ENCODE data around the gene PML.

The PML gene

DNA sequence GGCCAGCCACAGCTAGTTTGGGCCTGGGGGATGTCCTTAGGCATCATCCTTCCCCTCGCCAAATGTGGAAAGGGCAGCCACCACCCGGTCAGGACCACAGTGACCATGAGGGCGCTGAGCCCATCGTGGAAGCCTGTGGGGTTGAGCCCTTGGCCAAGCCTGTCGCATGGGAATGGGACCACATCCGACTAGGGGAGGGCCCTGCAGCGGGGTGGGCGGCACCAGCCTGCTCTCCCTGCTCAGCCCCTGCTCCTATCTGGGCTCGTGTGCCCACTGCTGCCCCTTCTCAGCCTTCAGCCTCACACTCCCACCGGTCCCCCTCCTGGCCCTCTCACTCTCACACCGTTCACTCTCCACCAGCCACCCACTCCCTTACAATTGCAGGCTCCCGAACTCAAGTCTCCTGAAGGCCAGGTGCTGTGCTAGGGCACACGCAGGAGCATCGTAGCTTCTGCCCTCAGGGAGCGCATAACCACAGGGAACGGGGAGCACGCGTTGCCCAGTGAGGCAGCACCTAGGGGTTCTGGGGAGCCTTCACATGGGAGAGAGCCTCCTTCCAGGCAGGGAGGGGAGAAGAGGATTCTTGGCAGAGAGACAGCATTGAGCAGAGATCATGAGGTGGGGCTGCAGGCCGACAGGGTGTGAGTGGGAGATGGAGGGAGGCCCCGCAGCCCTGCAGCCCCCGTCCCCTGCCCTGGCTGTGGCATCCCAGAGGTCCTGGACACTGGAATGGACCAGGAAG is 42.2 kb upstream of the PML start:
- Histone ChIP-seq H3K9ac (ENCODE audit: low read length) (no peak overlapping the region), H2AK5ac (ENCODE audit: low read length) (no peak overlapping the region), H3K56ac (ENCODE audit: low read length) (peak overlapping the region; percentile 71), H2BK15ac (replicated peaks; ENCODE audit: low read depth) (no peak overlapping the region), H3K79me1 (ENCODE audit: low read length) (no peaks in the 10 kb centered on the region), H3K4me3 (ENCODE audit: low read length) (no peak overlapping the region), H4K5ac (ENCODE audit: low read length) (no peak overlapping the region), H3K27me3 (ENCODE audit: insufficient read depth, low read length, poor library complexity) (no peaks in the 10 kb centered on the region), H3K18ac (ENCODE audit: low read length) (no peak overlapping the region), H3K79me2 (ENCODE audit: control insufficient read depth, insufficient read depth, low read length) (no peaks in the 10 kb centered on the region), H3K23ac (ENCODE audit: low read length) (no peak overlapping the region), H2BK120ac (ENCODE audit: low read depth, low read length) (no peak overlapping the region), H3K4me1 (ENCODE audit: control insufficient read depth, low read depth, low read length) (peaks cover 4% of the 10 kb centered on the region), H3K27ac (ENCODE audit: low read depth, low read length) (no peak overlapping the region), H4K8ac (ENCODE audit: low read depth, low read length) (no peak overlapping the region), H3K4ac (ENCODE audit: low read depth, low read length) (no peak overlapping the region), H2BK5ac (ENCODE audit: low read length) (no peak overlapping the region), H3K4me2 (ENCODE audit: low read length) (no peak overlapping the region), H3K36me3 (ENCODE audit: control insufficient read depth, insufficient read depth, low read length) (no peaks in the 10 kb centered on the region)
- WGBS (ENCODE audit: extremely low coverage, insufficient coverage, low lambda C conversion rate) = no CpG with 5 or more reads among the region's 21 CpGs
- no peak for DNase-seq

DNA sequence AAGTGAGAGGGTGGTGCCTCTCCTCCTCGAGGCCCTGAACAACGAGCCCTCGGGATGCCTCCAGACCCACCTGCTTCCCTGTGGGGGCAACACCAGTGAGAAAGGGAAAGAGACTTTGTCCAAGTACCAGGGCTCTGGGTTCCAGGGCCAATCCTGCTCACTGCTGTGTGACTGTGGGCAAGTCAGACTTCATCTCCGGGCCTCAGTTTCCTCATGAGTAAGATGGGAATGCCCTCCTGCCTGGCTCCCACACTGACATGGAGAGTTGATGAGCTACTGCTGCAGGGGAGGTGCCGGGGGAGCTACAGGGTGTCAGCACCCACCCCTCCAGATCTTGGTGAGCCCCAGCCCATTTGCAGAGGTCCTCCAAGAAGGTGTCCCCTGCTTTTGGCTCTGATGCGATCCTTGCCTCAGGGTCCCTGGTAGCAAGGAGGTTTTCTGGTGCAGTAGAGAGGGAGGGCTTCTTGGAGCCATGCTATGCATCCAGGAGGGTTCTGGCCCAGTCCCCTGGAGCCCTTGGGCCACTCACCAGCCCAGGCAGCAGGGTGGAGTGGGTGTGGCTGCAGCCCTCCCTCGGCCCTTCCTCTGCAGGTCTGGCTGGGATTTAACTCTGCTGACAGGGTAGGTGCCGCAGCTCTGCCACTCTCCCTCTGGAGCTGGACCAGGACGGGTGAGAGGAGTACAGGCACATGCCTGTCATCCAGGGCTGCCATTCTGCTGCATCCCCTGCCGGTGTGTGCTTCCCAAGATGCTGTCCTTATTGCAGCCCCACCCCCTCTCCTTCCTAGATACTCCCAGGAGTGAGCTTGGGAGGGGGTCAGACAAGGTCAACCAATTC is 41.4 kb upstream of the PML start:
- no peak overlapping the region for H3K18ac ChIP-seq (ENCODE audit: low read length)
- no peaks in the 10 kb centered on the region for H3K27me3 ChIP-seq (ENCODE audit: insufficient read depth, low read length, poor library complexity)
- H3K79me2 ChIP-seq (ENCODE audit: control insufficient read depth, insufficient read depth, low read length) = no peaks in the 10 kb centered on the region
- H2BK120ac ChIP-seq (ENCODE audit: low read depth, low read length) = no peak overlapping the region
- H2BK5ac ChIP-seq (ENCODE audit: low read length) = no peak overlapping the region
- no peak overlapping the region for H4K5ac ChIP-seq (ENCODE audit: low read length)
- no peaks in the 10 kb centered on the region for H3K79me1 ChIP-seq (ENCODE audit: low read length)
- H3K9ac ChIP-seq (ENCODE audit: low read length) = no peak overlapping the region
- H4K8ac ChIP-seq (ENCODE audit: low read depth, low read length) = no peak overlapping the region
- no peak for DNase-seq
- H3K4me3 ChIP-seq (ENCODE audit: low read length) = no peak overlapping the region
- H3K56ac ChIP-seq (ENCODE audit: low read length) = no peak overlapping the region
- no peak overlapping the region for H2BK15ac ChIP-seq (replicated peaks; ENCODE audit: low read depth)
- no peaks in the 10 kb centered on the region for H3K36me3 ChIP-seq (ENCODE audit: control insufficient read depth, insufficient read depth, low read length)
- H3K4me2 ChIP-seq (ENCODE audit: low read length) = no peak overlapping the region
- no peak overlapping the region for H2AK5ac ChIP-seq (ENCODE audit: low read length)
- WGBS (ENCODE audit: extremely low coverage, insufficient coverage, low lambda C conversion rate) = no CpG with 5 or more reads among the region's 10 CpGs
- H3K23ac ChIP-seq (ENCODE audit: low read length) = no peak overlapping the region
- peaks cover 4% of the 10 kb centered on the region for H3K4me1 ChIP-seq (ENCODE audit: control insufficient read depth, low read depth, low read length)
- H3K27ac ChIP-seq (ENCODE audit: low read depth, low read length) = no peak overlapping the region
- no peak overlapping the region for H3K4ac ChIP-seq (ENCODE audit: low read depth, low read length)

DNA sequence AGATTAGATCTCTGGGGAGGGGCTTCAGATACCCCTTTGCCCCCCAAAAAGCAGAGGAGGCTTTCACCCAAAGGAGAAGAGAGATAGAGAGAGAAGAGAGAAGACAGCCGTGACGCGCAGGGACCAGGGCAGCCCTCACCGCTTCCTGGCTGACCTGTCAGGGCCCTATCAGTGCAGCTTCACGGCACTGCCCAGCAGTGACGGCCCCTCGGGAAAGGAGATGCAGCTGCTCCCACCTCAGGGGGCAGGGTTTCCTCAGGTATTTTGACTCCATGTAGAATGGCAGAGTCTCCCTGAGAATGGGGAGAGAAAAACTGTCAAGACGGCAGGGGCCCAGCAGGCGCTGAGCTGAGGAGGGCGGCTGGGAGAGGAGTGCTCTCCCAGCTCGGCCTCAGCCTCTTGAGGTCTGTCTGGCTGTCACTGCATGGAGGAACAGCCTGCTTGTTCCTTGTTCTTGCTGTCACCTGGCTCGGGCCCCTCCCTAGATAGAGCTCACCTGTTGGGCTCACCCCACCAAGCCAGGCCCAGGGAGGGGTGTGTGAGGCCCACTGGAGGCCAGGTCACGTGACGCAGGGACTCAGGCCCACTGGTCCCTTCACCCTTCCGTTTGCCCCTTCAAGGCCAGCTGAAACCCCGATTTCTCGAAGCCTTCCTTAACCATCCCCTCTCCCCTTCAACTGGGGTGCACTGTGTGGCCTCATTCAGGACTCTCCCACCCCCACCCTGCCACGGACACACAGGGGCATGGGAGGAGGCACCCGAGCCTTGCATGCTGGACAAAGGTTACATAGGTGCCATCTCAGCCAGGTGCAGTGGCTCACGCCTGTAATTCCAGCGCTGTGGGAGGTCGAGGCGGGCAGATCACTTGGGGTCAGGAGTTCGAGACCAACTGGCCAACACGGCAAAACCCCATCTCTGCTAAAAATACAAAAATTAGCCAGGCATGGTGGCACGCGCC is 40.0 kb upstream of the PML start:
- no peak overlapping the region for H3K9ac ChIP-seq (ENCODE audit: low read length)
- no peak for DNase-seq
- H3K79me2 ChIP-seq (ENCODE audit: control insufficient read depth, insufficient read depth, low read length) = no peaks in the 10 kb centered on the region
- no peak overlapping the region for H2BK5ac ChIP-seq (ENCODE audit: low read length)
- no peaks in the 10 kb centered on the region for H3K36me3 ChIP-seq (ENCODE audit: control insufficient read depth, insufficient read depth, low read length)
- no peak overlapping the region for H3K27ac ChIP-seq (ENCODE audit: low read depth, low read length)
- H3K4ac ChIP-seq (ENCODE audit: low read depth, low read length) = no peak overlapping the region
- no peak overlapping the region for H3K23ac ChIP-seq (ENCODE audit: low read length)
- peaks cover 4% of the 10 kb centered on the region for H3K4me1 ChIP-seq (ENCODE audit: control insufficient read depth, low read depth, low read length)
- H3K4me3 ChIP-seq (ENCODE audit: low read length) = no peak overlapping the region
- H3K18ac ChIP-seq (ENCODE audit: low read length) = no peak overlapping the region
- no peaks in the 10 kb centered on the region for H3K79me1 ChIP-seq (ENCODE audit: low read length)
- H2BK120ac ChIP-seq (ENCODE audit: low read depth, low read length) = no peak overlapping the region
- H4K5ac ChIP-seq (ENCODE audit: low read length) = no peak overlapping the region
- no peak overlapping the region for H3K4me2 ChIP-seq (ENCODE audit: low read length)
- no peak overlapping the region for H2AK5ac ChIP-seq (ENCODE audit: low read length)
- no peaks in the 10 kb centered on the region for H3K27me3 ChIP-seq (ENCODE audit: insufficient read depth, low read length, poor library complexity)
- H3K56ac ChIP-seq (ENCODE audit: low read length) = no peak overlapping the region
- no peak overlapping the region for H4K8ac ChIP-seq (ENCODE audit: low read depth, low read length)
- no CpG with 5 or more reads among the region's 27 CpGs for WGBS (ENCODE audit: extremely low coverage, insufficient coverage, low lambda C conversion rate)
- no peak overlapping the region for H2BK15ac ChIP-seq (replicated peaks; ENCODE audit: low read depth)

DNA sequence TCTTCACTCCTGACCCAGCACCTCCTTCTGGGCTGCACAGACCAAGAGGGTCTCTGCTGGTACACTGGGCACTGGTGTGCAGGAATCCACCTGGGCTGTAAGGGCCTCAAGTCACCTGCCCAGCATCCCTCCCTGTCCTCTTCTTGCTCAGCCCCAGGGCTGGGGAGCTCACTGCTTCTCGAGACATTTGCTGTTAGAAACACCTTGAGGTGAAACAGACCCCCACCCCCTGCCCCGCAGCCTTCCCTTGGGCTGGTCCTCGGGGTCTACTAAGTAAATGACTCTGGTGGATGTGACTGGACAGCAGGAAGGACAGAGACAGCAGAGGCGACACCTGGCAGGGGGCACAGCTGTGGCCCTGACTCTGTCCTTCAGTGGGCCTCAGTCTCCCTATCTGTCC is 39.2 kb upstream of the PML start:
- no peak overlapping the region for H4K5ac ChIP-seq (ENCODE audit: low read length)
- no peak overlapping the region for H2BK15ac ChIP-seq (replicated peaks; ENCODE audit: low read depth)
- H3K4me3 ChIP-seq (ENCODE audit: low read length) = no peak overlapping the region
- H3K27ac ChIP-seq (ENCODE audit: low read depth, low read length) = no peak overlapping the region
- no peak overlapping the region for H4K8ac ChIP-seq (ENCODE audit: low read depth, low read length)
- H3K79me1 ChIP-seq (ENCODE audit: low read length) = no peaks in the 10 kb centered on the region
- no peak overlapping the region for H2BK5ac ChIP-seq (ENCODE audit: low read length)
- peaks cover 4% of the 10 kb centered on the region for H3K4me1 ChIP-seq (ENCODE audit: control insufficient read depth, low read depth, low read length)
- no peak overlapping the region for H3K23ac ChIP-seq (ENCODE audit: low read length)
- H3K9ac ChIP-seq (ENCODE audit: low read length) = no peak overlapping the region
- DNase-seq = no peak
- H3K18ac ChIP-seq (ENCODE audit: low read length) = no peak overlapping the region
- no CpG with 5 or more reads among the region's 4 CpGs for WGBS (ENCODE audit: extremely low coverage, insufficient coverage, low lambda C conversion rate)
- no peak overlapping the region for H3K4ac ChIP-seq (ENCODE audit: low read depth, low read length)
- H3K27me3 ChIP-seq (ENCODE audit: insufficient read depth, low read length, poor library complexity) = no peaks in the 10 kb centered on the region
- no peak overlapping the region for H2BK120ac ChIP-seq (ENCODE audit: low read depth, low read length)
- H2AK5ac ChIP-seq (ENCODE audit: low read length) = no peak overlapping the region
- H3K36me3 ChIP-seq (ENCODE audit: control insufficient read depth, insufficient read depth, low read length) = no peaks in the 10 kb centered on the region
- no peaks in the 10 kb centered on the region for H3K79me2 ChIP-seq (ENCODE audit: control insufficient read depth, insufficient read depth, low read length)
- no peak overlapping the region for H3K4me2 ChIP-seq (ENCODE audit: low read length)
- H3K56ac ChIP-seq (ENCODE audit: low read length) = no peak overlapping the region

DNA sequence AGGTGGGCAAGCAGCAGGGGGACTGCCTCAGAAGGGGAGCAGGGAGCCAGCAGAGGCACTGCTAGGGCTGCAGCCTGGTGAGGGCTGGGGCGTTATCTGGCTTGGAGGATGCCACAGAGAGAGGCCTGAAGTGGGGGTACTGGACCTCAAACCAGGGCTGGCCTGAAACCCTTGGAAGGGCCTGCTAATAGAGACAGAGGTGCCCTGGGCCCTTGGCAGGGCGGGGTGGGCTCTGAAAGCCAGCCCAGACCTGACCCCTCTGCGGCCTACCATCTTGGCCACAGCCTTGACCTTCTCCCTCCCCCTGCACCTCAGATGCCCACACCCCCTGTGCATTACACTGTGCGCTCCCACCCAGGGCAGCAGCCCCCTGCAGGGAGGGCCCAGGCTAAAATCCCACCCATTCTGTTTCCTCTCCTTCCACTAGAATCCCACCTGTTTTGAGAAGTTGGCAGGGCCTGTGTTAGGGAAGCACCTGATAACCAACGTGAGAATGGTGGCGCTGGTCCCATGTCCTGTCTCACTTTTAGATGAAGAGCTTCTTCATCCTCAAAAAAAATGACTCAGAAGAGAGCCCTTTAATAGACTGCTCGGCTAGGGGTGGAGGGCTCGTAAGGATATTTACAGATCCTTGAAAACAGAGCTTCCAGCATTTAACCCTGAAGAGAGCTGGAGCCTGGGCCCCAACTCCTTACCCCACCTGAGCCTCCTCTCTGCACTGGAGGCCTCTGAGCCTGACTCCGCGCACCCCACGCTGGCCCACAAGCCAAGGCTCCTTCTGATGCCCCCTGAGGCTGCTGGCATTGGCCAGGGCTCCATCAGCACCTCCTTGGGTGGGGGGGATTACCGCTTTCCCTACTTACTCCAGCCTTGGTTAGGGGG is 38.4 kb upstream of the PML start:
- no peak overlapping the region for H2AK5ac ChIP-seq (ENCODE audit: low read length)
- no peaks in the 10 kb centered on the region for H3K27me3 ChIP-seq (ENCODE audit: insufficient read depth, low read length, poor library complexity)
- H3K36me3 ChIP-seq (ENCODE audit: control insufficient read depth, insufficient read depth, low read length) = no peaks in the 10 kb centered on the region
- H2BK15ac ChIP-seq (replicated peaks; ENCODE audit: low read depth) = no peak overlapping the region
- no peak overlapping the region for H4K5ac ChIP-seq (ENCODE audit: low read length)
- peaks cover 4% of the 10 kb centered on the region for H3K4me1 ChIP-seq (ENCODE audit: control insufficient read depth, low read depth, low read length)
- no peaks in the 10 kb centered on the region for H3K79me2 ChIP-seq (ENCODE audit: control insufficient read depth, insufficient read depth, low read length)
- H3K18ac ChIP-seq (ENCODE audit: low read length) = no peak overlapping the region
- H3K4me2 ChIP-seq (ENCODE audit: low read length) = no peak overlapping the region
- no peak overlapping the region for H3K4ac ChIP-seq (ENCODE audit: low read depth, low read length)
- no peak overlapping the region for H3K56ac ChIP-seq (ENCODE audit: low read length)
- WGBS (ENCODE audit: extremely low coverage, insufficient coverage, low lambda C conversion rate) = no CpG with 5 or more reads among the region's 12 CpGs
- DNase-seq = no peak
- H3K27ac ChIP-seq (ENCODE audit: low read depth, low read length) = no peak overlapping the region
- no peak overlapping the region for H4K8ac ChIP-seq (ENCODE audit: low read depth, low read length)
- no peaks in the 10 kb centered on the region for H3K79me1 ChIP-seq (ENCODE audit: low read length)
- H3K4me3 ChIP-seq (ENCODE audit: low read length) = no peak overlapping the region
- no peak overlapping the region for H2BK120ac ChIP-seq (ENCODE audit: low read depth, low read length)
- no peak overlapping the region for H3K23ac ChIP-seq (ENCODE audit: low read length)
- no peak overlapping the region for H2BK5ac ChIP-seq (ENCODE audit: low read length)
- H3K9ac ChIP-seq (ENCODE audit: low read length) = no peak overlapping the region
